Measurements from ENCODE around the gene ZBTB7A.

Gene ZBTB7A

DNA sequence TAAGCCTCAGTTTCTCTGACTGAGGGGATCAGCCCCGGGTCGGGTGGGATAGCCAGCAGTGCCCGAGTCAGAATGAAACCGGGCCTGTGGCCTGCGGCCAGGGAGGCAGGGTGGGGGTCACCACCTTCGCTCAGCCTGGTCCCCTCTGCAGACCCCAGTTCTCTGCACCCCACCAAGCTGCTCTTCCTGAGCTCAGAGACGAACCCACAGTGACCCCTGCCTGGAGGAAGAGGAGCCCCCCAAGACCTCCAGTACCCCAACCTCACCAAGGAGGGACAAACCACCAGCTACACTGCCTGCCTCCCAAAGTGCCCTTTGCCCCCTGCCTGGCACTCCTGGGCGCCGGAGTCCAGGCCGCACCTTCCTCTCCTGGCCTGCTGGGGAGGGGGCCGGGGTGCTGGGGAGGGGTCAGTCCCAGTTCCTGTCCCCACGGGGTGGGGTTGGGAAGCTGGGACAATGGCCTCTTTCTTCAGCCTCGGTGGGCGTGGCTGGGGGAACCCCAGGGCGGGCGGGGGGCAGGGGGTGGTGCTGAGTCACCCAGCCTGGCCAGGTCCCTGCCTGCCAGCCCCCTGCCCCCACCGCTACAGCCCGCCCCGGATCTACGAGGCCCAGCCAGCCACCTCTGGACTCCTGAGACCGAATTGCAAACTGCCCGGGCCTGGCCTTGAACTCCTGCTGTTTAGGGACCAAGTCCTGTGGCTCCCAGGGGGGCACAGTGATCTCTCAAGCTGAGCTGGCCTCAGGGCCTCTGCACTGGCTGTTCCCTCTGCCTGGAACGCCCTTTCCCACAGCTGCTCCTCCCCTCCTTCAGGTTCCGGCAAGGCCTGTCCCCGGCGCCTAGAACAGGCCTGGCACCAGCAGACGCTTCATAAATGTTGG is 14.3 kb downstream of the ZBTB7A start:
- DNase-seq, result no peak

GRCh38 chr19:4051175-4052101 is 15.3 kb downstream of the ZBTB7A start:
- no peak for DNase-seq

GRCh38 chr19:4049432-4049831 is 17.3 kb downstream of the ZBTB7A start:
- DNase-seq, result no peak

DNA sequence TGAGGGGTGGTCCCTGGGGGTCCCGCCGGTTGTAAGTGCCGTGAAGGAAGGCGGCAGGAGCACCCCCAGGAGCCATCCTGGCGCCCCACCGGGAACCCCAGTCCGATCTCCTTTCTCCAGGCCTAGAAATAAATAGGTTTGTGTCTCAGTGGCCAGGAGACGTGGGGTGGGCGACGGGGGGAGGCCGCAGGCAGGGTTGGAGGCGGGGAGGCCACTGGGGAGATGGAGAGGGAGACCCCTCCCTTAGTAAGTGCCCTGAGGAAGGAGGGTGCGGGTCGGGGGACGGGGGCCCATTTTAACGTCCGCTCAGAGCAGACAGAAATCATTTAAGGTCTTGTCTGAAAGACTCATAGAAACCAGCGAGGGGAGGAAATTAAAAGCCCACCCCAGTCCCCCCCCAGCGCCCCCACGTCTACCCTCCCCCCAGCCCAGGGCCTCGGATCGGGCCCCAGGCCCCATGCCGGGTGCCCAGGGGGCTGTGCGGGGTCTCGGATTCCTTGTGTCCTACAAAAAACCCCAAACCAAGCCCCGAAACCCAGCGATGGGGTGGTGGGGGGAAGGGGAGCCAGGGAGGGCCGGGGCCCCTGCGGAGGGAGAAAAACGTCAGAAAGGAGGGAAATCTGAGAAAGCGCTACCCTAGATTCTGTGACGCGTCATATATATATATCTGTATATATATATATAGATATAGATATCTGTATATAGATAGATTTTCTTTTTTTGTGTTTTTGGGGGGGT is 19.6 kb downstream of the ZBTB7A start:
- DNase-seq, result no peak

- DNase-seq, result no peak
Observed at GRCh38 chr19:4046362-4046691, 20.4 kb downstream of the ZBTB7A start.

- DNase-seq, result no peak
Observed at GRCh38 chr19:4045597-4046361, 20.9 kb downstream of the ZBTB7A start.

DNA sequence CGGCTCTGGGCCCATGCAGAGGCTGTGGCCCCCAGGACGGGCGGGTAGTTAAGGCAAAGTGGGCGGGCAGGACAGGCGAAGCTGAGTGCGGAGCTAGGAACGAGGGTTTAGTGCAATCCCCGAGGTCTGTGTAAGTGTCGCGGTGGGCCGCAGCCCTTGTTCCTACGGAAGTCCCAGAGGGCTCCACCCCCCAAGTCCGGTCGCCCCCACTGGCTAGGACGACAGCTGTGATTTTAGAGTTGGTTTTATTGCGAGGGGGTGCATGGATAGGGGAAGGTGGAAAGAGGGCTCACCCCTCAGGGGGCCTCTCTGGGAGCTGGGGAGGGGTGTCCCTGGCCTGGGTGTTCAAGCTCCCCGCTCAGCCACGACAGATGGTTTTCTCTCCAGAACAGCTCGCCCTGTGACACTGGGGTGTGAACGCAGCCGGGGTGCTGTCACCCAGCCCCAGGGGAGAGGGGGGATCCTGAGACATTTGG is 21.7 kb downstream of the ZBTB7A start:
- DNase-seq, result no peak

GRCh38 chr19:4043966-4044715 is 22.6 kb downstream of the ZBTB7A start:
- no peak for DNase-seq

GRCh38 chr19:4043401-4043800 is 23.3 kb downstream of the ZBTB7A start:
- DNase-seq, result no peak

- DNase-seq, result no peak
Observed at GRCh38 chr19:4042731-4043082, 24.0 kb downstream of the ZBTB7A start.

DNA sequence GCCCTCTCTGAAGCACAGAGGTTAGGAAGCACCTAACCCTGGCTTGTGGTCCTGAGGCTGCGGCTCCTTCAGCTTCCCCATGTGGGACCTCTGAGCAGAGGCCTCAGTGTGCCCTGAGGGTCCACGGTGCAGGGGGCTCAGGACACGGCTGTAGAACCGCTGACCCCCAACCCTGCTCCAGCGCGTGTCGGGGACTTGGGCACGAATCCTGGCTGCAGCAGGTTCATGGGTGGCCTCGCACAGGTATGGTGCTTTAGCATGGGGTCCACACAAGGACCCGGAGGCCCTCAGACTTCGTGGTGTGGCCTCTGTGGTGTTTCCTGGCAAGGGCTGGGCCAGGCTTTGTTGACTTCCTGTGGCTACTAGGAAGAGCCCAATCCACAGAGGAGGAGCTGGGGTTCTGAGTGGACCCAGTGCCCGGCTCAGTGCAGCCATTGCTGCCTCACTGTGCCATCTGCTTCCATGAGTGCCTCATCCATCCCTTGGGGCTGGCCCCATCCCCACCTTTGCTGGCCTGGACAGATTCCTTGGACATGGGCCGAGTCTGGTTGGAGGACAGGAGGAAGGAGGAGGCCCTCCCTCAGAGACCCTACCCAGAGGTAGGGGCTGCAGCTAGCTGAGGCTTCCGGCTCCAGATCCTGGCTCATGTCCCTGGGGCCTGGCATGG is 24.5 kb downstream of the ZBTB7A start:
- no peak for DNase-seq

DNA sequence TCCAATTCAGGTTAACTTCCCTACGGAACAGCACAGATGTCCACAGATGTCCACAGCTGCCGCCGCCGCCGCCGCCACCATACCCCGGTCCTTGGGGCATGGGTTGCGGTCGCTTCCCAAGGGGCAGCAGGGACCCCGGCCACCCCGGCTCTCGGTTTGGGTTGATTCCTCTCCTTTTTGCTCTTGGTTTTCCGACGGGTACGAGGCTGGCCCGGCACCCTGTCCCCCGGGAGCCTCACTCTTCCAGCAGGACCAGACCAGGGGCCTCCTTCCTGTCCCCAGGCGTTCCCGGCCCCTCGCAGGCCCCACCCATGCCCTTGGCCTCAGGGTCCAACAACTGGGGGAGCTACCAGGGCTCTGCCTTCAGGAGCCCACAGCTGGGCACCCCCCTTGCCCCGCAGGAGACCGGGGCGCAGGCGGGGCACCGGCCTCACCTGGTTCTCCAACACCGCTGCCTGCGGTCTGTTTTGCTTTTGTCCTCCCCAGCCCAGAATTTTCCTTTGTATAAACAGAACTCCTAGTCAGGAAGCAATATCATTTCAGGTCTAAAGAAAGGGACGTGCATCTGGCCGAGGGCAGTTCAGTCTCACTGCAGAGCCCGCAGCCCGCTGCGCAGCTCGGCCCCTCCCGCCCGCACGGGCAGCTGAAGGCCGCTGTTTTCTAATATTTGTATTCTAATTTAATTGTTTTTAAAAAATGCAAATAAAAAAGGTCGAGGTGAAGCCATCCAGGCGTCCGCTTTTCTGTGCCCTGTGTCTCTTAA is 27.9 kb downstream of the ZBTB7A start:
- no peak for DNase-seq

DNA sequence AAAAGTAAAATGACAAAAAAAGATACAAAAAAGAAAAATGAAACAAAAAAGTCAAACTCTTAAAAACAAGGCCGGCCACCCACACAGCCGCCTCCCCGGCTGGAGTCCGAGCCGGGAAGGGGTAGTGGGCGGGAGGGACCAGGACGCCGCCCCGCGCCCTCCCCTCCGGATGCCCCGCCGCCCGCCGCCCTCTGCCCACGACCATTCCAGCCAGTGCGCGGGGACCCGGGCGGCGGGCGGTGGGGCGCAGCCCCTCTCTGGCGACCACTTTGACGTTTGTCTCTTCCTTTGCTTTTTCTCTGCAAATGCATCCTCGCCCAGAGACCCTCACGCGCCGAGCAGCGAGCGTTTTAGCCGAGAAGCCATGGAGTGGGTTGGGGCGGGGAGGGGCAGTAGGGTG is 28.6 kb downstream of the ZBTB7A start:
- no peak for DNase-seq

- no peak for DNase-seq
Observed at GRCh38 chr19:4037301-4037949, 29.3 kb downstream of the ZBTB7A start.

- DNase-seq, result no peak
Observed at GRCh38 chr19:4036576-4037300, 30.0 kb downstream of the ZBTB7A start.

- no peak for DNase-seq
Observed at GRCh38 chr19:4035582-4035981, 31.1 kb downstream of the ZBTB7A start.

GRCh38 chr19:4035018-4035566 is 31.6 kb downstream of the ZBTB7A start:
- no peak for DNase-seq
